Adipocyte (in vitro differentiated cells): Measurements from ENCODE around the gene CFAP99.
A peak's percentile ranks its signal among the peaks of the same experiment; 100 is the strongest.

ENCODE experiments used
- DNase-seq: peaks from one replicate; pipeline ENCODE4 v3.0.0-alpha.2; 2015; ENCODE audit warnings: low read depth
- H3K27me3 ChIP-seq: replicated peaks from 2 replicates; pipeline ENCODE4 v1.7.0; 2013; ENCODE audit warnings: mild to moderate bottlenecking, low read length, moderate library complexity; ENCODE audit not compliant: control insufficient read depth, insufficient read depth
- H3K36me3 ChIP-seq: 2 replicates; pipeline ENCODE4 v1.7.0; 2013; ENCODE audit warnings: low read length, mild to moderate bottlenecking, moderate library complexity; ENCODE audit not compliant: control insufficient read depth, insufficient read depth, severe bottlenecking
- H3K4me1 ChIP-seq: 2 replicates; pipeline ENCODE4 v1.7.0; 2013; ENCODE audit warnings: mild to moderate bottlenecking, low read length, moderate library complexity; ENCODE audit not compliant: control insufficient read depth, insufficient read depth
- H3K4me3 ChIP-seq: 2 replicates; pipeline ENCODE4 v1.7.0; 2013; ENCODE audit warnings: mild to moderate bottlenecking, low read length, moderate library complexity
- H3K9ac ChIP-seq: 2 replicates; pipeline ENCODE4 v1.7.0; 2013; ENCODE audit warnings: mild to moderate bottlenecking, low read length, moderate library complexity
- H3K9me3 ChIP-seq: 2 replicates; pipeline ENCODE4 v1.7.0; 2013; ENCODE audit warnings: mild to moderate bottlenecking, low read length, moderate library complexity; ENCODE audit not compliant: control insufficient read depth

CFAP99 gene

GRCh38 chr4:2402048-2402842 lies 16.5 kb upstream of the CFAP99 start:
- peak; percentile 45 for DNase-seq
- Histone ChIP-seq H3K36me3 (no peaks in the 10 kb centered on the region), H3K4me3 (peak overlapping the region; percentile 69), H3K9ac (no peak overlapping the region), H3K9me3 (no peaks in the 10 kb centered on the region), H3K4me1 (peaks cover 9% of the 10 kb centered on the region), H3K27me3 (peaks cover 11% of the 10 kb centered on the region)

GRCh38 chr4:2402941-2403340 lies 15.8 kb upstream of the CFAP99 start:
- DNase-seq: no peak
- Histone ChIP-seq H3K9me3 (no peaks in the 10 kb centered on the region), H3K9ac (no peak overlapping the region), H3K27me3 (peaks cover 11% of the 10 kb centered on the region), H3K4me3 (no peak overlapping the region), H3K36me3 (no peaks in the 10 kb centered on the region), H3K4me1 (peaks cover 9% of the 10 kb centered on the region)

GRCh38 chr4:2406406-2406805 lies 12.3 kb upstream of the CFAP99 start:
- Histone ChIP-seq H3K9ac (no peak overlapping the region), H3K27me3 (peaks cover 11% of the 10 kb centered on the region), H3K9me3 (no peaks in the 10 kb centered on the region), H3K4me3 (no peak overlapping the region), H3K4me1 (peaks cover 9% of the 10 kb centered on the region), H3K36me3 (no peaks in the 10 kb centered on the region)
- no peak for DNase-seq

- Histone ChIP-seq H3K4me3 (no peak overlapping the region), H3K9ac (no peak overlapping the region), H3K4me1 (peaks cover 5% of the 10 kb centered on the region), H3K9me3 (no peaks in the 10 kb centered on the region), H3K27me3 (peaks cover 6% of the 10 kb centered on the region), H3K36me3 (no peaks in the 10 kb centered on the region)
- DNase-seq: no peak
These were observed 11.8 kb upstream of the CFAP99 start for GRCh38 chr4:2406920-2407319.

- Histone ChIP-seq H3K9ac (no peak overlapping the region), H3K9me3 (no peaks in the 10 kb centered on the region), H3K4me1 (peaks cover 8% of the 10 kb centered on the region), H3K4me3 (no peak overlapping the region), H3K36me3 (no peaks in the 10 kb centered on the region), H3K27me3 (peaks cover 5% of the 10 kb centered on the region)
- no peak for DNase-seq
These were observed 10.8 kb upstream of the CFAP99 start for GRCh38 chr4:2407991-2408342.

GRCh38 chr4:2408401-2408958 lies 10.3 kb upstream of the CFAP99 start:
- no peak overlapping the region for H3K9ac ChIP-seq
- peaks cover 5% of the 10 kb centered on the region for H3K27me3 ChIP-seq
- no peak for DNase-seq

GRCh38 chr4:2408976-2409375 lies 9.8 kb upstream of the CFAP99 start:
- no peaks in the 10 kb centered on the region for H3K9me3 ChIP-seq
- H3K27me3 ChIP-seq: peaks cover 5% of the 10 kb centered on the region
- no peak for DNase-seq
- peaks cover 15% of the 10 kb centered on the region for H3K4me1 ChIP-seq
- no peaks in the 10 kb centered on the region for H3K36me3 ChIP-seq
- H3K9ac ChIP-seq: no peak overlapping the region
- no peak overlapping the region for H3K4me3 ChIP-seq

More at GRCh38 chr4:2408401-2408958, 10.3 kb upstream of the CFAP99 start:
- Histone ChIP-seq H3K4me3 (no peak overlapping the region), H3K4me1 (peaks cover 13% of the 10 kb centered on the region), H3K36me3 (no peaks in the 10 kb centered on the region), H3K9me3 (no peaks in the 10 kb centered on the region)

GRCh38 chr4:2409381-2409783 lies 9.4 kb upstream of the CFAP99 start:
- Histone ChIP-seq H3K9ac (no peak overlapping the region), H3K27me3 (peaks cover 5% of the 10 kb centered on the region), H3K36me3 (no peaks in the 10 kb centered on the region), H3K9me3 (no peaks in the 10 kb centered on the region), H3K4me3 (no peak overlapping the region), H3K4me1 (peaks cover 15% of the 10 kb centered on the region)
- DNase-seq: no peak

GRCh38 chr4:2411786-2412510 lies 6.8 kb upstream of the CFAP99 start:
- H3K9ac ChIP-seq: no peak overlapping the region
- H3K4me1 ChIP-seq: peaks cover 19% of the 10 kb centered on the region
- H3K27me3 ChIP-seq: peaks cover 9% of the 10 kb centered on the region
- H3K9me3 ChIP-seq: no peaks in the 10 kb centered on the region
- DNase-seq: no peak
- H3K4me3 ChIP-seq: no peak overlapping the region
- H3K36me3 ChIP-seq: no peaks in the 10 kb centered on the region

GRCh38 chr4:2412534-2412884 lies 6.2 kb upstream of the CFAP99 start:
- Histone ChIP-seq H3K9ac (peak overlapping the region; percentile 14), H3K4me3 (peak overlapping the region; percentile 67), H3K9me3 (no peaks in the 10 kb centered on the region), H3K27me3 (peaks cover 9% of the 10 kb centered on the region), H3K36me3 (no peaks in the 10 kb centered on the region), H3K4me1 (peaks cover 19% of the 10 kb centered on the region)
- DNase-seq: no peak

GRCh38 chr4:2412885-2413716 lies 5.7 kb upstream of the CFAP99 start:
- Histone ChIP-seq H3K27me3 (peaks cover 9% of the 10 kb centered on the region), H3K9me3 (no peaks in the 10 kb centered on the region), H3K4me3 (peak overlapping the region; percentile 67), H3K36me3 (no peaks in the 10 kb centered on the region), H3K9ac (peak overlapping the region; percentile 14), H3K4me1 (peaks cover 19% of the 10 kb centered on the region)
- DNase-seq: peak; percentile 92
